ENCODE measurements around the gene HECTD4.
A peak's percentile ranks its signal among the peaks of the same experiment; 100 is the strongest.

Gene HECTD4

DNA sequence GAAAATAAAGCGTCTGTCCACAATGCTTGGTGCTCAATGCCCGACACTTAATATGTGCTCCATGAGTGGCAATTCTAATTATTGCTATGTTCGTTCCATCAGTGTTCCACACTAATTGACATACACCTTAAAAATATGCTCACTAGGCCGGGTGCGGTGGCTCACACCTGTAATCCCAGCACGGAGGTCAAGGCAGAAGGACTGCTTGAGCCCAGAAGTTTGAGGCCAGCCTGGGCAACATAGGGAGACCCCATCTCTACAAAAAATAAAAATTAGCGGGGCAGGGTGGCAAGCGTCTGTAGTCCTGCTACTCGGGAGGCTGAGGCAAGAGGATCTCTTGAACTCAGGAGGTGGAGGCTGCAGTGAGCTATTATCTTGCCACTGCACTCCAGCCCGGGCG, 635 bp upstream of the HECTD4 start:
- no peak for TF ChIP-seq CTCF (IDR thresholded peaks at IDR 0.05; ENCODE audit: control extremely low read depth, extremely low read depth, low read depth, missing control alignments)
- DNase-seq (ENCODE audit: extremely low spot score), result no peak
- POLR2A ChIA-PET, result no interaction called here
- CTCF ChIA-PET, result interaction anchor here (0.9 to 1.6 kb wide), 2 partner anchors 61 to 185 kb away, joined by 3 to 7 read pairs; no protein-coding TSS in a partner anchor

GRCh38 chr12:112381406-112381882, 787 bp downstream of the HECTD4 start:
- POLR2A ChIA-PET, result interaction anchor here (0.5 to 0.6 kb wide), 2 partner anchors 70 to 276 kb away, joined by 5 to 7 read pairs; no protein-coding TSS in a partner anchor

DNA sequence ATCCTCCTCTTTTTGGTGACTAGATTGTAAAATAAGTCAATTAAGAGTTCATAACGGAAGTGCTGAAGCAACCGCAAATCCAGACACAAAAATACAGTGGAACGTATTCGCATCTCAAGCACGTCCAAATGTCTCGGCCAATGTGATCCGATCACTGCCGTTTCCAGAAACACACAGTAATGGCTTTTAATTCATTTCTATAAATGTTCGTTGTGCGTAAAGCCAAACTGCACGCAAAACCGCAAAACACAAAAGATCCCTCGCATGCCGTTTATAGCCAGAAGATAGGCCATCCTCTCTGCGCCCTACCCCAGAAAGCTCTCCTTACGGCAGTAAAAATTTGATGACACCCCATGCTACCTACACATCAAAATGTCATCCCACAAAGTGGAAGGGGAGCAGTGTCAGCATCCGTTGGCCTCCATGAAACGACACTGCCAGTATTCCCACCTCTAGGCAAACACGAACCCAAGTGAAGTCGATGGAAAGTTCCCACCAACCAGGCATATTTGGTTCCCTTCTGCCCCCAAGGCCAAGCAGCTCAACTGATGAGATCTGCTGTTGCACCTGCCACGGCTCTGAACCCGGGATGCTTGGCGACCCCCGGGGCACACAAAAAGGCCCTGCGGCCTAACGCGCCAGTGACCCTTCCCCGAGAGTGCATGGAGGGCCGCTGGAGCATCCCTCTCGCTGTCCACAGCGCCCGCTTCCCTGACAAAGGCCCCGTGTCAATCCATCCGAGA, 1.4 kb downstream of the HECTD4 start:
- POLR2A ChIA-PET, result interaction anchor here (0.5 to 0.6 kb wide), 2 partner anchors 69 to 275 kb away, joined by 5 to 7 read pairs; no protein-coding TSS in a partner anchor
- no peak for TF ChIP-seq CTCF (IDR thresholded peaks at IDR 0.05; ENCODE audit: control extremely low read depth, extremely low read depth, low read depth, missing control alignments)
- CTCF ChIA-PET, result interaction anchor here (1.4 kb wide), 1 partner anchor 183 kb away, joined by 4 read pairs; no protein-coding TSS in a partner anchor
- DNase-seq (ENCODE audit: extremely low spot score), result no peak

More at GRCh38 chr12:112381406-112381882, 787 bp downstream of the HECTD4 start:
- TF ChIP-seq CTCF (IDR thresholded peaks at IDR 0.05; ENCODE audit: control extremely low read depth, extremely low read depth, low read depth, missing control alignments), result no peak
- CTCF ChIA-PET, result interaction anchor here (1.4 kb wide), 1 partner anchor 183 kb away, joined by 4 read pairs; no protein-coding TSS in a partner anchor
- peak; percentile 70 for DNase-seq (ENCODE audit: extremely low spot score)

- ChIA-PET CTCF (interaction anchor here (2.4 kb wide), 1 partner anchor 12 kb away, joined by 11 read pairs; no protein-coding TSS in a partner anchor), POLR2A (no interaction called here)
- TF ChIP-seq CTCF (IDR thresholded peaks at IDR 0.05; ENCODE audit: control extremely low read depth, extremely low read depth, low read depth, missing control alignments), result no peak
- DNase-seq (ENCODE audit: extremely low spot score), result no peak
Observed at GRCh38 chr12:112375105-112375504, 7.1 kb downstream of the HECTD4 start.

- no peak for TF ChIP-seq CTCF (IDR thresholded peaks at IDR 0.05; ENCODE audit: control extremely low read depth, extremely low read depth, low read depth, missing control alignments)
- CTCF ChIA-PET, result interaction anchor here (0.8 to 2.4 kb wide), 2 partner anchors 9 to 13 kb away, joined by 4 to 11 read pairs; no protein-coding TSS in a partner anchor
- DNase-seq (ENCODE audit: extremely low spot score), result no peak
- POLR2A ChIA-PET, result no interaction called here
Observed at GRCh38 chr12:112374166-112374740, 8.0 kb downstream of the HECTD4 start.

- TF ChIP-seq CTCF (IDR thresholded peaks at IDR 0.05; ENCODE audit: control extremely low read depth, extremely low read depth, low read depth, missing control alignments), result no peak
- no peak for DNase-seq (ENCODE audit: extremely low spot score)
- CTCF ChIA-PET, result interaction anchor here (1.2 to 3.1 kb wide), 5 partner anchors 14 to 83 kb away, joined by 3 to 11 read pairs (median 3); no protein-coding TSS in a partner anchor
- POLR2A ChIA-PET, result no interaction called here
Observed at GRCh38 chr12:112370868-112371510, 11.2 kb downstream of the HECTD4 start.
